SK-N-SH (cell line): ENCODE data around the gene LMO4.

Source experiments
- CTCF ChIP-seq: fragments of 200-600 bp; sonication (generic); IDR thresholded peaks from 2 replicates; pipeline ENCODE4 v1.6.1; 2017; ENCODE audit warnings: antibody characterized with exemption, mild to moderate bottlenecking, moderate library complexity
- EP300 ChIP-seq, 2 experiments: IDR thresholded peaks; 2 replicates each; pipeline versions ENCODE4 v1.4.0 to v1.6.1; 2012; ENCODE audit warnings: borderline replicate concordance in 1 of 2, low read depth in 1 of 2, low read length in 1 of 2
- EZH2phosphoT487 ChIP-seq: fragments of 200-600 bp; sonication (generic); IDR thresholded peaks from 2 replicates; pipeline ENCODE4 v1.6.1; 2017; ENCODE audit warnings: low read depth, mixed run types, mild to moderate bottlenecking, antibody characterized with exemption, moderate library complexity, borderline replicate concordance
- JUND ChIP-seq: IDR thresholded peaks from 2 replicates; pipeline ENCODE4 v1.4.0; 2012
- POLR2AphosphoS5 ChIP-seq: IDR thresholded peaks from 2 replicates; pipeline ENCODE4 v1.6.1; 2012; ENCODE audit warnings: low read depth, low read length
- SMC3 ChIP-seq: IDR thresholded peaks from 2 replicates; pipeline ENCODE4 v1.6.1; 2012; ENCODE audit warnings: low read depth, low read length, improper control_type of control experiment
- TAF1 ChIP-seq: IDR thresholded peaks from 2 replicates; pipeline ENCODE4 v1.6.1; 2012; ENCODE audit warnings: low read depth, mild to moderate bottlenecking, low read length, moderate library complexity, borderline replicate concordance
- TEAD4 ChIP-seq: IDR thresholded peaks from 2 replicates; pipeline ENCODE4 v1.4.0; 2012; ENCODE audit warnings: mild to moderate bottlenecking, borderline replicate concordance; ENCODE audit not compliant: insufficient read depth
- USF2 ChIP-seq: fragments of 150-350 bp; IDR thresholded peaks from 2 replicates; pipeline ENCODE4 v1.6.1; 2017; ENCODE audit warnings: antibody characterized with exemption, low read length, low read depth, borderline replicate concordance

GRCh38 chr1:87296206-87296605, 32.5 kb upstream of the LMO4 start:
- TF ChIP-seq TAF1 (no peak), SMC3 (no peak), EZH2phosphoT487 (no peak), CTCF (no peak), EP300 (IDR thresholded peaks at IDR 0.05; ENCODE audit: borderline replicate concordance in 1 of 2, low read depth in 1 of 2, low read length in 1 of 2) (no peak), USF2 (no peak), POLR2AphosphoS5 (no peak), TEAD4 (no peak), JUND (no peak)
